Stomach smooth muscle (tissue), 2 donors: ENCODE measurements around the gene SMC1B.
"Not testable (repeated sequence)": the region's sequence is repeated elsewhere in the genome, so short reads cannot be mapped to it uniquely, and the experiment has no call there.

Experiments used
- H3K27ac ChIP-seq: one replicate; pipeline ENCODE4 v1.7.0; 2013; ENCODE audit warnings: mild to moderate bottlenecking, low read length, inconsistent platforms
- H3K27me3 ChIP-seq, 2 donors: one replicate each; pipeline ENCODE4 v1.7.0; 2013; ENCODE audit warnings: low read length in 2 of 2; ENCODE audit not compliant: insufficient read depth in 2 of 2, control insufficient read depth in 1 of 2
- H3K36me3 ChIP-seq, 2 donors: one replicate each; pipeline ENCODE4 v1.7.0; 2013; ENCODE audit warnings: low read length in 2 of 2; ENCODE audit not compliant: control insufficient read depth in 2 of 2, insufficient read depth in 2 of 2
- H3K4me1 ChIP-seq: one replicate; pipeline ENCODE4 v1.7.0; 2013; ENCODE audit warnings: low read length; ENCODE audit not compliant: control insufficient read depth, insufficient read depth
- H3K4me3 ChIP-seq, 2 donors: one replicate each; pipeline ENCODE4 v1.7.0; 2013; ENCODE audit warnings: low read length in 2 of 2
- H3K9ac ChIP-seq, 2 donors: one replicate each; pipeline ENCODE4 v1.7.0; 2013; ENCODE audit warnings: low read length in 2 of 2, mild to moderate bottlenecking in 1 of 2
- H3K9me3 ChIP-seq, 2 donors: one replicate each; pipeline ENCODE4 v1.7.0; 2013; ENCODE audit warnings: low read length in 2 of 2; ENCODE audit not compliant: control insufficient read depth in 2 of 2
- donor health status: healthy.
- donor health status: Pancreatic carcinoma.

Gene SMC1B

GRCh38 chr22:45334068-45334467 lies 79.3 kb downstream of the SMC1B start:
- Histone ChIP-seq H3K9me3 (no peaks in the 10 kb centered on the region), H3K4me3 (no peak overlapping the region), H3K27me3 (no peaks in the 10 kb centered on the region), H3K36me3 (peaks cover 33 to 39% of the 10 kb centered on the region in 2 donors), H3K9ac (no peak overlapping the region), H3K27ac (no peak overlapping the region), H3K4me1 (peaks cover 25% of the 10 kb centered on the region)

DNA sequence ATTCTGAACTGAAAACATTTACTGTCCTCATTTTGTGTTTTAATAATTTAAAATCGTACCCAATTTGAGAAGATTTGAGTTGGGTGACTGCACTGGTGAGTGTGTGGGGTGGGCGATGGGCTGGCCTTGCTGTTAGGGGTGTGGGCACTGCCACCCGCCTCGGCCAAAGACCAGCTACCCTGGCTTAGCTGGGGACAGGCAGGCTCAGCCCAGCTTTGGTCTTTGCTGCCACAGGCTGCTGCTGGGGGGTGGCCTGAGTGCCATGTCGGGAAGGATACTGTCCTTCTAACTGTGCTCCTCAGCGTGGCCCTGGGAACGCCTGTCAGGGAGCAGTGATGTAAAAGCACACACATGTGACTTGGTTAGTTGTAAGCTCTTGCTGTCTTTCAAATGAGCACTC lies 81.4 kb downstream of the SMC1B start:
- Histone ChIP-seq H3K9ac (no peak overlapping the region), H3K27me3 (no peaks in the 10 kb centered on the region), H3K27ac (no peak overlapping the region), H3K4me3 (no peak overlapping the region), H3K9me3 (no peaks in the 10 kb centered on the region), H3K4me1 (peaks cover 18% of the 10 kb centered on the region), H3K36me3 (peaks cover 40 to 45% of the 10 kb centered on the region in 2 donors)

- Histone ChIP-seq H3K9me3 (no peaks in the 10 kb centered on the region), H3K4me1 (peaks cover 14% of the 10 kb centered on the region), H3K36me3 (peaks cover 40 to 45% of the 10 kb centered on the region in 2 donors), H3K4me3 (no peak overlapping the region), H3K27me3 (no peaks in the 10 kb centered on the region), H3K27ac (no peak overlapping the region), H3K9ac (no peak overlapping the region)
Measured at GRCh38 chr22:45331486-45331885, 81.9 kb downstream of the SMC1B start.

DNA sequence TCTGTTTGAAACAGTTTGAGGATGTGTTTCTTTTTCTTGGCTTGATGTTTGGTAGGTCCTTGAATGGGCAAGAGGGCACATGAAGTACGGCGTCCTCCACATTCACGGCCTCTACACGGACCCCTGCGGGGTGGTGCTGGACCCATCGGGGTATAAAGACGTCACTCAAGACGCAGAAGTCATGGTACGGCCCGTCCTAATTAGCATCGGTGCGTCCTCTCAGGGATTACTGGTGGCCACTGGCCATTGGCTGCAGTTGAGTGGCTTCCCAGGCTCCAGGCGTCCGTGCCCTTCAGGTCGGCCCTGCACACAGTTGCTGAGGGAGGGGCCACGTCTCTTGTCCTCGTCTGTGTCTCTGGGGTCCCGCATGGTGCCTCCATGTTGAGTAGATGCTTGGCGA lies 82.9 kb downstream of the SMC1B start:
- Histone ChIP-seq H3K36me3 (peaks cover 36 to 43% of the 10 kb centered on the region in 2 donors), H3K27ac (no peak overlapping the region), H3K27me3 (no peaks in the 10 kb centered on the region), H3K4me3 (no peak overlapping the region), H3K9me3 (no peaks in the 10 kb centered on the region), H3K9ac (no peak overlapping the region), H3K4me1 (peaks cover 6% of the 10 kb centered on the region)

DNA sequence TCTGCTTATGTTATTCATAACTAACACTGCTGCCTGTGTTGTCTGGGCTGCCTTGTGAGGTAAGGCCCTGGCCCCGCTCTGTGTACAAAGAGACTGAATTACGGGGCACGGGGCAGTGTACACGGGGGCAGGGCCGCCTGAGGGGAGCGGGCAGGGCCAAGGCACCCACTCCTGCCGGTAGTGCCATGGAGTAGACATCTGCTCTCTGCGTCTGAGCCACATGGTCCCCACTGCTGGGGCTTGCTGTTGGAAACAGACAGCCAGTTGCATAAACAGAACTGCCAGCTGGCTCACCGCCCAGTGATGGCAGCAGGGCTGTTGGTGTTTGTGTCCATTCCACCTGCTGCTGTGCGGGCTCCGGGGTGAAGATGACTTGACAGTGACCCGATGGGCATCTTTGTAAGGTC lies 83.9 kb downstream of the SMC1B start:
- Histone ChIP-seq H3K9me3 (no peaks in the 10 kb centered on the region), H3K4me1 (peaks cover 6% of the 10 kb centered on the region), H3K9ac (no peak overlapping the region), H3K4me3 (peak overlapping the region in 1 of 2 donors; percentile 36), H3K27ac (peak overlapping the region; percentile 56), H3K36me3 (peaks cover 26 to 40% of the 10 kb centered on the region in 2 donors), H3K27me3 (no peaks in the 10 kb centered on the region)

- Histone ChIP-seq H3K36me3 (peaks cover 30 to 39% of the 10 kb centered on the region in 2 donors), H3K4me3 (peak overlapping the region in 1 of 2 donors; percentile 36), H3K27me3 (no peaks in the 10 kb centered on the region), H3K4me1 (peaks cover 6% of the 10 kb centered on the region), H3K9ac (no peak overlapping the region), H3K27ac (peak overlapping the region; percentile 56), H3K9me3 (no peaks in the 10 kb centered on the region)
Measured at GRCh38 chr22:45328822-45329529, 84.4 kb downstream of the SMC1B start.

DNA sequence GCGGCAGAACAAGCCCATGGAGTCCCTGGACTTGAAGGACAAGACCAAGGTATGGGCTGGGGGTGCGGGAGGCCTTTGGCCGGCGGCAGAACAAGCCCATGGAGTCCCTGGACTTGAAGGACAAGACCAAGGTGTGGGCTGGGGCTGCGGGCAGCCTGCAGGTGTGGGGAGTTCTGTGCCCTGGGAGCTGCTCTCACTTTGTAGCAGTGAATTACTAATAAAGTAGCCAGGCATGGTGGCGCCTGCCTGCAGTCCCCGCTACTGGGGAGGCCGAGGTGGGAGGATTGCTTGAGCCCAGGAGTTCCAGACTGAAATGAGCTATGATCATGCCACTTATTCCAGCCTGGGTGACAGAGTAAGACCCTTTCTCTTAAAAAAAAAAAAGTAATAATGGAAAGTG lies 85.1 kb downstream of the SMC1B start:
- H3K9me3 ChIP-seq, H3K9ac ChIP-seq, H3K27ac ChIP-seq, H3K27me3 ChIP-seq, H3K4me3 ChIP-seq, H3K4me1 ChIP-seq: not testable (repeated sequence)
- peaks cover 37 to 46% of the 10 kb centered on the region in 2 donors for H3K36me3 ChIP-seq

GRCh38 chr22:45324311-45324711 lies 89.1 kb downstream of the SMC1B start:
- no peaks in the 10 kb centered on the region for H3K9me3 ChIP-seq
- H3K36me3 ChIP-seq = peaks cover 34 to 39% of the 10 kb centered on the region in 2 donors
- no peak overlapping the region for H3K4me3 ChIP-seq
- H3K27ac ChIP-seq = no peak overlapping the region
- H3K4me1 ChIP-seq = peaks cover 13% of the 10 kb centered on the region
- no peaks in the 10 kb centered on the region for H3K27me3 ChIP-seq
- no peak overlapping the region for H3K9ac ChIP-seq

- peaks cover 29 to 36% of the 10 kb centered on the region in 2 donors for H3K36me3 ChIP-seq
- H3K4me3 ChIP-seq = no peak overlapping the region
- no peak overlapping the region for H3K27ac ChIP-seq
- peaks cover 17% of the 10 kb centered on the region for H3K4me1 ChIP-seq
- no peak overlapping the region for H3K9ac ChIP-seq
- H3K27me3 ChIP-seq = no peaks in the 10 kb centered on the region
- no peaks in the 10 kb centered on the region for H3K9me3 ChIP-seq
Measured at GRCh38 chr22:45323695-45324094, 89.7 kb downstream of the SMC1B start.

DNA sequence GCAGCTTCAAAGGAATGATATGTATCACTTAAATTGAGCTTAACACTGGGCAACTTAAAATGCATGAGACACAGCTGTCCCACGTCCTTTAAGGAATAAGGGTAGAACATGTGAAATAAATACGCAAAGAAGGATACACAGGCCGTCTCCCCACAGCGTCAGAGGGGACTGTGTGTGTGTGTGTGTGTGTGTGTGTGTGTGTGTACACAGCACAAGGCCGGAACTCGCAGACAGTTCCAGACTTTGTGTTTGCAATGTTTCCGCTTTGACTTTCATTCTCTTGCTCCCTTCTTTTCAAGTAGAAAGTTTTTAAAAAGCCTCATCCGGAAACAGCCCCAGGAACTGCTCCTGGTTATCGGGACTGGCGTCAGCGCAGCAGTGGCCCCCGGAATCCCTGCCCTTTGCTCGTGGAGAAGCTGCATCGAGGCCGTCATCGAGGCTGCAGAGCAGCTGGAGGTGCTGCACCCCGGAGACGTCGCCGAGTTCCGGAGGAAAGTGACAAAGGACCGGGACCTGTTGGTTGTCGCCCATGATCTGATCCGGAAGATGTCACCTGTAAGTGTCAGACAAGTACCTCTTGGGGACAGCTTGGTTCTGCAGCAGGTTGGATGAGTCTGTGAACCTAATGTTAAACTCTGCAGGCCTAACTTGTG lies 90.4 kb downstream of the SMC1B start:
- Histone ChIP-seq H3K4me1 (peaks cover 20% of the 10 kb centered on the region), H3K9ac (no peak overlapping the region), H3K27me3 (no peaks in the 10 kb centered on the region), H3K4me3 (no peak overlapping the region), H3K36me3 (peaks cover 28 to 34% of the 10 kb centered on the region in 2 donors), H3K27ac (no peak overlapping the region), H3K9me3 (no peaks in the 10 kb centered on the region)

GRCh38 chr22:45321827-45322226 lies 91.6 kb downstream of the SMC1B start:
- peaks cover 30% of the 10 kb centered on the region for H3K4me1 ChIP-seq
- no peaks in the 10 kb centered on the region for H3K9me3 ChIP-seq
- H3K27ac ChIP-seq = no peak overlapping the region
- no peak overlapping the region for H3K9ac ChIP-seq
- H3K36me3 ChIP-seq = peaks cover 22 to 29% of the 10 kb centered on the region in 2 donors
- H3K27me3 ChIP-seq = no peaks in the 10 kb centered on the region
- no peak overlapping the region for H3K4me3 ChIP-seq
